Peyer's patch (tissue), 4 donors: ENCODE measurements around the gene CCDC92B.

Experiments used
- POLR2A ChIP-seq, 2 donors: fragments of 450-650 bp; IDR thresholded peaks; one replicate each; pipeline ENCODE4 v1.5.1; 2017; ENCODE audit warnings: antibody characterized with exemption in 2 of 2, mild to moderate bottlenecking in 2 of 2, moderate library complexity in 2 of 2
- TF ChIP-seq, protein P1 (sequence below), 6 experiments: fragments of 450-650 bp in 4 of 6; fragments of 200-600 bp in 2 of 6; sonication (generic) in 1 of 6; IDR thresholded peaks; one replicate each; pipeline ENCODE4 v1.5.1; 2017 to 2019; ENCODE audit warnings: antibody characterized with exemption in 6 of 6, mild to moderate bottlenecking in 3 of 6, moderate library complexity in 1 of 6

DNA sequence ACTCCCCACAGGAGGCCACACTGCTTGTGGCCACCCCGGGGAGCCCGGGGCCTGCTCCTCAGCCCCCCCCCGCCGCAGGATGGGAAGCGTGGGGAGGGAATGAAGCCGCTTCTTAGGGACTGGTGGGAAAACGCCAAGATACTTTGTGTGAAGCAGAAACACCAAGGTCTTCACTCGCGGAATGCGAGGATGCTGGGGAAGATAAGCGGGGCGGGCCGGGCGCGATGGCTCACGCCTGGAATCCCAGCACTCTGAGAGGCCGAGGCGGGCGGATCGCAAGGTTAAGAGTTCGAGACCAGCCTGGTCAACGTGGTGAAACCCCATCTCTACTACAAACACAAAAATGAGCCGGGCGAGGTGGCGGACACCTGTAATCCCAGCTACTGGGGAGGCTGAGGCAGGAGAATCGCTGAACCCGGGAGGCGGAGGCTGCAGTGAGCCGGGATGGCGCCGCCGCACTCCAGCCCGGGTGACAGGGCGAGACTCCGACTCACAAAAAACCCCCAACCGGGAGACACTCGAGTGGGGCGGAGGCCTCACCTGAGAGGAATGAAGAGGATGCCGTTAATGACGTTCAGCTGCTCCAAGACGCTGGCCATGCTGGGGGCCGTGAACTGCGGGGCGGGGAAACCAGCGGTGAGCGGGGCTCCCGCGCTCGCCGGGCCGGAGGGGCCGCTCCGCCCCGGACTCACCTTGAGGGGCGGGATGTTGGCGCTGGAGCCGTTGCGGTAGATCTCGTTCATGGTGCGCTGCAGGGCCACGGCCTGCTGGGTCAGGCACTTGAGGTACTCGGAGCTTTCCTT, 58.2 kb downstream of the CCDC92B start:
- TF ChIP-seq, protein P1, sequence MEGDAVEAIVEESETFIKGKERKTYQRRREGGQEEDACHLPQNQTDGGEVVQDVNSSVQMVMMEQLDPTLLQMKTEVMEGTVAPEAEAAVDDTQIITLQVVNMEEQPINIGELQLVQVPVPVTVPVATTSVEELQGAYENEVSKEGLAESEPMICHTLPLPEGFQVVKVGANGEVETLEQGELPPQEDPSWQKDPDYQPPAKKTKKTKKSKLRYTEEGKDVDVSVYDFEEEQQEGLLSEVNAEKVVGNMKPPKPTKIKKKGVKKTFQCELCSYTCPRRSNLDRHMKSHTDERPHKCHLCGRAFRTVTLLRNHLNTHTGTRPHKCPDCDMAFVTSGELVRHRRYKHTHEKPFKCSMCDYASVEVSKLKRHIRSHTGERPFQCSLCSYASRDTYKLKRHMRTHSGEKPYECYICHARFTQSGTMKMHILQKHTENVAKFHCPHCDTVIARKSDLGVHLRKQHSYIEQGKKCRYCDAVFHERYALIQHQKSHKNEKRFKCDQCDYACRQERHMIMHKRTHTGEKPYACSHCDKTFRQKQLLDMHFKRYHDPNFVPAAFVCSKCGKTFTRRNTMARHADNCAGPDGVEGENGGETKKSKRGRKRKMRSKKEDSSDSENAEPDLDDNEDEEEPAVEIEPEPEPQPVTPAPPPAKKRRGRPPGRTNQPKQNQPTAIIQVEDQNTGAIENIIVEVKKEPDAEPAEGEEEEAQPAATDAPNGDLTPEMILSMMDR (IDR thresholded peaks at IDR 0.05), result no peak
- no peak for TF ChIP-seq POLR2A (IDR thresholded peaks at IDR 0.05)
